OCI-LY3 (cell line): Measurements from ENCODE around the gene FMNL2.

ENCODE experiments used
- H2AFZ ChIP-seq: fragments of 200-600, 300-600 bp; shearing (Covaris generic); 2 replicates; pipeline ENCODE4 v1.6.0; 2014; ENCODE audit warnings: antibody characterized with exemption, low read depth, low read length
- H3K27ac ChIP-seq: fragments of 200-600, 300-600 bp; sonication (generic); 2 replicates; pipeline ENCODE4 v1.5.1; 2014; ENCODE audit warnings: mild to moderate bottlenecking, low read length, moderate library complexity, mixed read lengths
- H3K27me3 ChIP-seq: fragments of 200-600, 300-600 bp; sonication (generic); 2 replicates; pipeline ENCODE4 v1.6.1; 2014; ENCODE audit warnings: low read depth, low read length, mixed read lengths
- H3K36me3 ChIP-seq: fragments of 200-600, 300-600 bp; sonication (generic); replicated peaks from 2 replicates; pipeline ENCODE3; 2014; ENCODE audit warnings: low read depth, low read length, mixed read lengths
- H3K4me1 ChIP-seq: fragments of 300-600, 200-600 bp; sonication (generic); 2 replicates; pipeline ENCODE4 v1.6.1; 2014; ENCODE audit warnings: low read length, mixed read lengths
- H3K4me2 ChIP-seq: fragments of 200-600, 300-600 bp; sonication (generic); 2 replicates; pipeline ENCODE4 v1.6.1; 2014; ENCODE audit warnings: low read length, mixed read lengths
- H3K4me3 ChIP-seq: fragments of 300-600, 200-600 bp; sonication (generic); 2 replicates; pipeline ENCODE4 v1.5.1; 2014; ENCODE audit warnings: antibody characterized with exemption, mild to moderate bottlenecking, low read length, moderate library complexity
- H3K79me2 ChIP-seq: fragments of 300-600, 200-600 bp; shearing (Covaris generic); 2 replicates; pipeline ENCODE4 v1.6.1; 2014; ENCODE audit warnings: mild to moderate bottlenecking, low read length, mixed read lengths
- H3K9ac ChIP-seq: fragments of 300-600, 200-600 bp; shearing (Covaris generic); 2 replicates; pipeline ENCODE4 v1.6.0; 2014; ENCODE audit warnings: mild to moderate bottlenecking, low read length, moderate library complexity
- H3K9me3 ChIP-seq: fragments of 200-600, 300-600 bp; shearing (Covaris generic); 2 replicates; pipeline ENCODE4 v1.6.1; 2014; ENCODE audit warnings: low read length, mixed read lengths; ENCODE audit not compliant: insufficient read depth
- H4K20me1 ChIP-seq: fragments of 200-600, 300-600 bp; sonication (generic); 2 replicates; pipeline ENCODE4 v1.6.1; 2016; ENCODE audit warnings: low read length, mixed read lengths; ENCODE audit not compliant: insufficient read depth
- CTCF ChIP-seq: fragments of 200-600, 300-600 bp; sonication (generic); IDR thresholded peaks from 2 replicates; pipeline ENCODE4 v1.5.1; 2014; ENCODE audit warnings: antibody characterized with exemption, low read length, low read depth
- EZH2phosphoT487 ChIP-seq: fragments of 200-600 bp; shearing (Covaris generic); IDR thresholded peaks from 2 replicates; pipeline ENCODE4 v1.6.1; 2018; ENCODE audit warnings: antibody characterized with exemption, mixed run types, low read depth

FMNL2 gene

DNA sequence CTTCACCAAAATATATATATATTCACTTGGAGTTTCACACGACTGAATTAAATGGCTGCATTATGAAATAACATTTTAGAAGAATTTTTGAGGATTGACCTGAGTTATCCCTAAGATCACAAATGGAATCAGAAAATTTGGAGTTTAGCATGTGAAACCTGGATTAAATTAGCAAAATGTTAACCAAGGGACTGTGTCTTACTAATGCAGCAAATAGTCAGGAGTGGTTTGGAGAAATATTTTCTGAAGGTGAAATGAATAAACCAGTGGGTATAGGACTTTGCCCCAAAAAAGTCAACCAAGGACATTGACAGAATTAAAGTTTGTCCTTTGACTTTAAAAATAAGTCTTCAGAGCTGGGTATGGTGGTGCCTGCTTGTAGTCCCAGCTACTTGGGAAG is 271.1 kb downstream of the FMNL2 start:
- Histone ChIP-seq H3K79me2 (no peaks in the 10 kb centered on the region), H3K27me3 (no peaks in the 10 kb centered on the region), H3K9ac (no peak overlapping the region), H2AFZ (no peak overlapping the region), H3K9me3 (no peaks in the 10 kb centered on the region), H3K27ac (no peak overlapping the region), H4K20me1 (no peaks in the 10 kb centered on the region), H3K4me2 (no peak overlapping the region), H3K4me3 (no peak overlapping the region), H3K36me3 (no peaks in the 10 kb centered on the region), H3K4me1 (peaks cover 7% of the 10 kb centered on the region)
- TF ChIP-seq EZH2phosphoT487, result no peak
- no peak for TF ChIP-seq CTCF

- peaks cover 14% of the 10 kb centered on the region for H3K4me1 ChIP-seq
- H2AFZ ChIP-seq, result no peak overlapping the region
- H3K27me3 ChIP-seq, result no peaks in the 10 kb centered on the region
- no peak overlapping the region for H3K9ac ChIP-seq
- no peak for TF ChIP-seq CTCF
- no peak for TF ChIP-seq EZH2phosphoT487
- no peak overlapping the region for H3K4me2 ChIP-seq
- H3K9me3 ChIP-seq, result no peaks in the 10 kb centered on the region
- H3K36me3 ChIP-seq, result no peaks in the 10 kb centered on the region
- no peak overlapping the region for H3K4me3 ChIP-seq
- no peak overlapping the region for H3K27ac ChIP-seq
- no peaks in the 10 kb centered on the region for H4K20me1 ChIP-seq
- no peaks in the 10 kb centered on the region for H3K79me2 ChIP-seq
These were observed 272.0 kb downstream of the FMNL2 start for GRCh38 chr2:152606941-152607340.

GRCh38 chr2:152607793-152608300 is 272.9 kb downstream of the FMNL2 start:
- Histone ChIP-seq H3K4me1 (peaks cover 23% of the 10 kb centered on the region), H3K9ac (no peak overlapping the region), H3K4me2 (no peak overlapping the region), H4K20me1 (no peaks in the 10 kb centered on the region), H3K79me2 (no peaks in the 10 kb centered on the region), H3K4me3 (no peak overlapping the region), H3K27me3 (no peaks in the 10 kb centered on the region), H3K9me3 (no peaks in the 10 kb centered on the region), H3K36me3 (no peaks in the 10 kb centered on the region), H3K27ac (no peak overlapping the region), H2AFZ (no peak overlapping the region)
- TF ChIP-seq CTCF (no peak), EZH2phosphoT487 (no peak)

GRCh38 chr2:152609154-152609553 is 274.2 kb downstream of the FMNL2 start:
- Histone ChIP-seq H3K4me3 (no peak overlapping the region), H3K4me1 (peaks cover 36% of the 10 kb centered on the region), H4K20me1 (no peaks in the 10 kb centered on the region), H3K79me2 (no peaks in the 10 kb centered on the region), H3K9me3 (no peaks in the 10 kb centered on the region), H3K27me3 (no peaks in the 10 kb centered on the region), H3K27ac (no peak overlapping the region), H3K4me2 (no peak overlapping the region), H3K36me3 (no peaks in the 10 kb centered on the region), H3K9ac (no peak overlapping the region), H2AFZ (no peak overlapping the region)
- no peak for TF ChIP-seq EZH2phosphoT487
